NCI-H82 (cell line): ENCODE data around the gene ZNF496.
A peak's percentile ranks its signal among the peaks of the same experiment; 100 is the strongest.
"Not testable (repeated sequence)": the region's sequence is repeated elsewhere in the genome, so short reads cannot be mapped to it uniquely, and the experiment has no call there.

Experiments
- DNase-seq: peaks from one replicate; lab custom pipeline; 2025; lab: John Stamatoyannopoulos, UW

Gene ZNF496

DNA sequence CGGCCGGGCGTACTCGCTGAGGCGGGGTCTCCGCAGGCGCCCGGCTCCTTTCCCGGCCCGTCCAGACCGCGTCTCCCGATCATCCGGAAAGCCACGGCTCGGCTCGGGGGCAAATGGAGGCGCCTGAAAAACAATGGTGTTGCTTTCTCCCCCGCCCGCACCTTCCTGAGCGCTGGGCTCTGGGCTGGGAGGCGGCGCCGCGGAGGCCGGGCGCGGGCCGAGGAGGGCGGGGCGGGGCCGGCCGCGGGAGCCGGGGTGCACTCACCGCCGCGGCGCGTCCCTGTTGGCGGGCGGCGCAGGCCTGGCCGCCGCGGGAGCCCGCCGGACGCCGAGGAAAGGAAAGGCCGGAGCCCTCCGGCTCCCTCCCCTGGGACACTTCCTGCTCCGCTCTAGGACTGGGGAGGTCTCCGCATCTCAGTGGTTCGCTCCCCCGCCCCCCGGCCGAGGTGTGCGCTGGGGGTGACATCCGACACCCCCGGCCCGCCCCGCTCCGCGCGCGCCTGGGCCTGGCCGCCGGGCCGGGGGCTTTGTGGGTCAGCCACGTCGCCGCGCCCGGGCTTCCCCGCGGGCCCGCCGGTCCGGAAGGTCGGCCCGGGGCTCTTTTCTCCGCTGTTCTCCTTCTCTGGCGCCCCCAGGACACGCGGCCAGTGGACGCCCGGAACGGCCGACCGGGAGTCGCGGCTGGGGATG is at the start of gene ZNF496:
TSS of gene ZNF496 (minus strand) at position 343 of the 690 bp plus-strand sequence. CDS start 2,289 bp downstream, outside the sequence.
- peak; percentile 94 for DNase-seq

DNA sequence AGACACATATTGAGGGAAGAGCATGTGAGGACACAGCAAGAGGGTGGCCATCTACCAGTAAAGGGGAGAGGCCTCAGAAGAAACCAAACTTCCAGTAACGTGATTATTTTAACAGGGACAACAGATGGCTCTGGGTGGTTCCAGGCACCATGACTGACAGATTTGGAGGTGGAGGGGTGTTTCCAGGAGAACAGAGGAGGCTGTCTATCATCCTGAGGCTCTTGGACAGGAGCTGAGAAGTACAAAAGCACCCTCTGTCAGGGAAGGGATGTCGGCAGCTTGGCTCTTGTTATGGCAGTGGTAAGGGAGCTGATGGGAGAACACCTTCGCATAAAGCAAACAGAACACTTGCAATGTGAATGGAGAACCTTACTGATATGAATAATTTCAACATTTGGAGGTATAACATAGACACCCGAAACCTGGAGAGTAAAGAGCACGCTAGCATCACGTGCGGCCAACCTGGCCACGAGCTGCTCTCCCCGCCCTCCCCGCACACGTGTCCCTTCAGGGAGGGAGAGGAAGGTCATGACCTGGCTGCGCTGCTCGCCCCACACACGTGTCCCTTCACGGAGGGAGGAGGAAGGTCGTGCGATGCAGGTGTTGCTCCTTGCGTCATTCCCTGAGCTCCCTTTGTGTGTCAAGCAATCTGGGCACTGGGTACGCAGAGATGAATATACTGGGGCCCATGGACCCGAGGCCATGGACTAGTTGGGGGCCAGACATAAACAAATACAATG is 46.8 kb upstream of the ZNF496 start:
- peak; percentile 95 for DNase-seq

DNA sequence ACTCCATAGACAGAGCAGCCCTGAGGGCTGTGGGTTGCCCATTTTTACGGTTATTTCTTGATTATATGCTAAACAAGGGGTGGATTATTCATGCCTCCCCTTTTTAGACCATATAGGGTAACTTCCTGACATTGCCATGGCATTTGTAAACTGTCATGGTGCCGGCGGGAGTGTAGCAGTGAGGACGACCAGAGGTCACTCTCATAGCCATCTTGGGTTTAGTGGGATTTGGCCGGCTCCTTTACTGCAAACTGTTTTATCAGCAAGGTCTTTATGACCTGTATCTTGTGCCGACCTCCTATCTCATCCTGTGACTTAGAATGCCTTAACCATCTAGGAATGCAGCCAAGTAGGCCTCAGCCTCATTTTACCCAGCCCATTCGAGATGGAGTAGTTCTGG is 46.0 kb upstream of the ZNF496 start:
- not testable (repeated sequence) for DNase-seq

DNA sequence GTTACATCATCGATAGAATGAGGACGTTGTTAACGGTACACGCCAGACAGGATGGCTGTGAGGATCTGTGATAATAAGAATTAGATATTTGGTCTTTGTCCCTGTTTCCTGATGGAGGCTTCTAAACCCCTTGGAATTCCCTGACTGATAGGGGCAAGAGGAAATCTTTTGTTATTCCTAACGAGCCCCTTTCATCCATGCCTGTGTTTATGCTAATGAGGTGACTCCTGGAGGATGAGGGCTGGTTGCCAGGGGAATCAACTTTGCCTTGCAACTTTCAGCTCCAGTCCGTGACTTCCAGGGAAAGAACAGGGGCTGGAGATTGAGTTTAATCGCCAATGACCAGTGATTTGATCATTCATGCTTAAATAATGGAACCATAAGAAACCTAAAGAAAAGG is 45.0 kb upstream of the ZNF496 start:
- no peak for DNase-seq

DNA sequence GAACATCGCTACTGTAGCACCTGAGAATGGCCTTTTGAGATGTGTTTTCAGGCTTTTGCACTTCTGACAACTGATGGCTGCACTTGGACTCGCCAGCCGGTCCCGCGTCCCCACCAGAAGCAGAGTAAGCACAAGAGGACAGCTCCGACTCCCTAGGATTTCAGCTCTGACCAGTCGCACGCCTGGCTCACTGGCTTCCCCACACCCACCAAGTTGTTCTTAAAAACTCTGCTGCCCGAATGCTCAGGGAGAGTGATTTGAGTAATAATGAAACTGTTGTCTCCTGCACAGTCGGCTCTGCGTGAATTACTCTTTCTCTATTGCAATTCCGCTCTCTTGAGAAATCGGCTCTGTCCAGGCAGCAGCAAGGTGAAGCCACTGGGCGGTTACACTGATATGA is 44.1 kb upstream of the ZNF496 start:
- no peak for DNase-seq

DNA sequence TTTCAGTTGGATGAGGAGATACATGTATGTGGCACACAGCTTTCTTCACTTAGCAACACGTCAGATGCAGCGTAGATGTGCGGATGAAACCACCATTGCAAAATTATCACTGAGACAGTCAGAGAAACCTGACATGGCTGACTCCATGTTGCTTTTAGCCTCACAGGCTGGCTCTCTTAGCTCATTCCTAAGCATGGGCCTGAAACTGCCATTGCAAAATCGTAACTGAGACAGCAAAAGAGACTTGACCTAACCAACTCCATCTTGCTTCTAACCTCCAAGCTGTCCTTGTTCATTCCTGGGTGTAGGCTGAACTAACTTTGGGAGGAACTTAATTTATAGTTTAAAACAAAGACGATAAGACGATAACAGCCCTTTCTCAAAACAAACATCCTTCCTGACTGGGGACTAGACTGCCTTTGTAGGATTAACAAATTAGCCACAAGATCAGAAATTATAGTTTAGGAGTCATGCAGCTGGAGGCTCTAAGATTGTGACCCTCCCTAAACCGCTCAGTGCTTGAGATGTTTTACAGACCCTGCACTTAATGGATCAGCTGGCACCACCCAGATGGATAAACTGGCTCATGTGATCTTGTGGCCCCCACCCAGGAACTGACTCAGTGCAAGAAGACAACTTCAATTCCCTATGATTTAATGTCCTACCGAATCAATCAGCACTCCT is 43.1 kb upstream of the ZNF496 start:
- not testable (repeated sequence) for DNase-seq

DNA sequence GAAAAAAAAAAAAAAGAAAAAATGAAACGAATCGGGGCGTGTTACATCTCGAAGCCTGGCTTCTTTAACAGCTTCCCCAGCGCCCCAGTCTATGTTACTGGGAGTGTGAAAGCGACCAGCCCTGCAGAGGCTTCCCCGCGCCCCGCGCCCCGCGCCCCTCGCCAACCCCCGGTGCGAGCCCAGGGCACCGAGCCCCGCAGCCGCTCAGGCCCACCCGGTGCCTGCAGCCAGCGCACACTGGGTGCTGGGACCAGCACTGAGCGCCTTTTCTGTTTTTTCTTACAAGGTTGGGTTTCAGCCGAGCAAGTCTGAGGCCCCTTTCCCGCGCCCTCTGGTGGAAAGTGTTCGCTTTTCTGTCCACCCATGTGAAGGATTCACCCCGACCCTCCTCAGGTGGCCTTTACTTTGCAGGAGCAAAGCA is 42.1 kb upstream of the ZNF496 start:
- DNase-seq = no peak

DNA sequence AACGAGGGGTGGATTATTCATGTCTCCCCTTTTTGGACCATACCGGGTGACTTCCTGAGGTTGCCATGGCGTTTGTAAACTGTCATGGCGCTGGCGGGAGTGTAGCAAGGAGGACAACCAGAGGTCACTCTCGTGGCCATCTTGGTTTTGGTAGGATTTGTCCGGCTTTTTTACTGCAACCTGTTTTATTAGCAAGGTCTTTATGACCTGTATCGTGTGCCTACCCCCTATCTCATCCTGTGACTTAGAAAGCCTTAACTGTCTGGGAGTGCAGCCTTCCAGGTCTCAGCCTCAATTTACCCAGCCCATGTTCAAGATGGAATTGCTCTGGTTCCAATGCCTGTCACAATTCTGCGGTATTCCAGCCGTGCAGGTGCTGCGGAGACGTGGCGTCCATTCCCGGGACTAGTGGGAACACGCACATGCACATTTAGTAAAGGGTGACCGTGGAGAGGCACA is 40.2 kb upstream of the ZNF496 start:
- DNase-seq = no peak

DNA sequence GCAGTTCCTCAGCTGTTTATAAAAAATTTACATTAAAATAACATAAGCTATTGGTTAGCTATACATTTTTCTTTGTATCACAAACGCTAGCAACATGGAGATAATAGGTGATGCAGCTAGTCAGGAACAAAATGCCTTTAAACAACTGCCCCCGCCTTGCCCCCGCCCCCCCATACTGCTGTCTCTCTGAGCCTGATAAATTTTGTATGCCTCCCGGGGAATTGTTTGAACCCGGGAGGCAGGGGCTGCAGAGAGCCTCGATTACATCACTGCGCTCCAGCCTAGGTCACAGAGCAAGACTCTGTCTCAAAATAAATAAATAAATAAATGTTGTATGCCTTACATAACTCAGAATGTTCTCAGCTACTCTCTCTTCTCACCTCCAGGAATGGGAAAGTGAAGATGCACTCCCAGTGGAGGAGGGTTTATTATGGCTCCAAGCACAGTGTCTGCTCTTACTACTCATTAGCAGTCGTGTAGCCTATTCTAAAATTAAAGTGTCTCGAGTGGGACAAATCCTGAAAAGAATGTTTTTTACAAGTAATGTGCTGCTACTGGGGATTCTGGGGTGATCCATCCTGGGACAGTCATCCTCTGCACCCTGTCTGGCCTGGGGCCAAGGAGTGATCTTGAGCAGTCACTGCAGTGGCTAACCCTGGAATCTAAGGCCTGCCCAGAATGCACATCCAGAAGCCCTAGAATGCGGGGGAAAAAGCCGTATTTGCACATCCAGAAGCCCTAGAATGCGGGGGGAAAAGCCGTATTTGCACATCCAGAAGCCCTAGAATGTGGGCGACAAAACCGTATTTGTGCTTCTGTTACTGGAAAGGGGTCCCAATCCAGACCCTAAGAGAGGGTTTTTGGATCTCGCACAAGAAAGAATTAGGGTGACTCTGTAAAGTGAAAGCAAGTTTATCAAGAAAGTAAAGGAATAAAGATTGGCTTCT is 39.4 kb upstream of the ZNF496 start:
- no peak for DNase-seq

DNA sequence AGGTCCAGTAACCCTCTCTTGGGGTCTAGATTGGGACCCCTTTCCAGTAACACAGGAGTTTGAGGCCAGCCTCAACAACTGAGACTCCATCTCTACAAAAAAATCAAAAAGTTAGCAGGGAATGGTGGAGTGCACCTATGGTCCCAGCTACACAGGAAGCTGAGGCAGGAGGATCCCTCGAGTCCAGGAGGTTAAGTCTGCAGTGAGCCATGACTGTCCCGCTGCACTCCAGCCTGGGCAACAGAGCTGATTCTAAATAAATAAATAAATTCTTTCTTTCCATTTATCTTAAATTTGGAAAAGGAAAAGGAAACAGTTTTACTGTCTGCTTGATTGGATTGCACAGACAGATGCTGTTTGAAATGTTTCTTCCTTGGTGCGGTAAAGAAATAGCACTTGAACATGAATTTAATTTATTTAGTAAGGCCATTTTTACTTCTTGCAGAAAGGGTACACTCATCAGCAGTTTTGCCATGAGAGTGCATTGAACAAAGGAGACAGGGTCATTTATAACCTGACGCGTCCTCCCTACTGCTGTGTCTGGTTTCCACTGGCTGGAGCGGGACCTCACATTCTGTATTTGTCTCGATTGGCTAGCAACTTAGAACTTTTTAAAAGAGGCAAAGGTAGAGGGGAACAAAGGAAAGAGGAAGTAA is 37.0 kb upstream of the ZNF496 start:
- no peak for DNase-seq

DNA sequence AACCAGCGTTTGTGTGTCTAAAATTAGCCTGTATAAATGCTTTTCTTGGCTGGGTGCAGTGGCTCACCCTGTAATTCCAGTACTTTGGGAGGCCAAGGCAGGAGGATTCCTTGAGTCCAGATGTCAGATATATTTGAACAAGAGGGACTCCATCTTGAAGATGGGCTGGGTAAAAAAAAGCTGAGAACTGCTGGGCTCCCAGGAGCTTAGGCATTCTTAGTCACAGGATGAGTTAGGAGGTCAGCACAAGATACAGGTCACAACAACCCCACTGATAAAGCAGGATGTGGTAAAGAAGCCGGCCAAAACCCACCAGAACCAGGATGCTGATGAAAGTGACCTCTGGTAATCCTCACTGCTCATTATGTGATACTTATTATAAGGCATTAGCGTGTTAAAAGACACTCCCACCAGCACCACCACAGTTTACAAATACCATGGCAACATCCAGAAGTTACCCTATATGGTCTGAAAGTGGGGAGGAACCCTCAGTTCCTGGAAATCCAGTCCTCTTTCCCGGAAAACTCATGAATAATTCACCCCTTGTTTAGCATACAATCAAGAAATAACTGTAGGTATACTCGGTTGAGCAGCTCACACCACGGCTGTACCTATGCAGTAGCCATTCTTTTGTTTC is 36.2 kb upstream of the ZNF496 start:
- no peak for DNase-seq

DNA sequence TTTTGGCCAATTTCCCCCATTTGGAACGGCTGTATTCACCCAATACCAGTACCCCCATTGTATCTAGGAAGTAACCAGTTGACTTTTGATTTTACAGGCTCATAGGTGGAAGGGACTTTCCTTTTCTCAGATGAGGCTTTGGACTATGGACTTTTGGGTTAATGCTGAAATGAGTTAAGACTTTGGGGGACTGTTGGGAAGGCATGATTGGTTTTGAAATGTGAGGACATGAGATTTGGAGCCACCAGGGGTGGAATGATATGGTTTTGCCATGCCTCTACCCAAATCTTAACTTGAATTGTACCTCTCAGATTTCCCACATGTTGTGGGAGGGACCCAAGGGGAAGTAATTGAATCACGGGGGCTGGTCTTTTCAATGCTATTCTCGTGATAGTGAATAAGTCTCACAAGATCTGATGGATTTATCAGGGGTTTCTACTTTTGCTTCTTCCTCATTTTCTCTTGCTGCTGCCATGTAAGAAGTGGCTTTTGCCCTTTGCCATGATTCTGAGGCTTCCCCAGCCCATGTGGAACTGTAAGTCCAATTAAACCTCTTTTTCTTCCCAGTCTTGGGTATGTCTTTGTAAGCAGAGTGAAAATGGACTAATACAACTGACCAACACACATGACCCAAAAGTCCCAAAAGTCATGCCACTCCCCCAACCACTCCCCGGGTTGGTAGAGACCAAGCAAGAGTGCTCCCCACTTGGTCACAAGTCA is 35.4 kb upstream of the ZNF496 start:
- DNase-seq = no peak

DNA sequence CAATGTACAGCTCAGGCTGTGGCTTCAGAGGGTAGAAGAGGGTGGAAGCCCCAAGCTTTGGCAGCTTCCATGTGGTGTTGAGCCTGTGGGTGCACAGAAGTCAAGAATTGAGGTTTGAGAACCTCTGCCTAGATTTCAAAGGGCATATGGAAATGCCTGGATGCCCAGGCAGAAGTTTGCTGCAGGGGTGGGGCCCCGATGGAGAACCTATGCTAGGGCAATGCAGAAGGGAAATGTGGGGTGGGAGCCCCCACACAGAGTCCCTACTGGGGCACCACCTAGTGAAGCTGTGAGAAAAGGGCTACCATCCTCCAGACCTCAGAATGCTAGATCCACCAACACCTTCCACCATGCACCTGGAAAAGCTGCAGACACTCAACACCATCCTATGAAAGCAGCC is 34.7 kb upstream of the ZNF496 start:
- DNase-seq = not testable (repeated sequence)

DNA sequence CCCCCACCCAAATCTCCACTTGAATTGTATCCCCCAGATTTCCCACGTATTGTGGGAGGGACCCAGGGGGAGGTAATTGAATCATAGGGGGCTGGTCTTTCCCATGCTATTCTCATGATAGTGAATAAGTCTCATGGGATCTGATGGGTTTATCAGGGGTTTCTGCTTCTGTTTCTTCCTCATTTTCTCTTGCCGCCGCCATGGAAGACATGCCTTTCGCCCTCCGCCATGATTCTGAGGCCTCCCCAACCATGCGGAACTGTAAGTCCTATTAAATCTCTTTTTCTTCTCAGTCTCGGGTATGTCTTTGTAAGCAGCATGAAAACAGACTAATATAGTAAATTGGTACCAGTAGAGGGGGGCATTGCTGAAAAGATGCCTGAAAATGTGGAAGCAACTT is 33.4 kb upstream of the ZNF496 start:
- no peak for DNase-seq

DNA sequence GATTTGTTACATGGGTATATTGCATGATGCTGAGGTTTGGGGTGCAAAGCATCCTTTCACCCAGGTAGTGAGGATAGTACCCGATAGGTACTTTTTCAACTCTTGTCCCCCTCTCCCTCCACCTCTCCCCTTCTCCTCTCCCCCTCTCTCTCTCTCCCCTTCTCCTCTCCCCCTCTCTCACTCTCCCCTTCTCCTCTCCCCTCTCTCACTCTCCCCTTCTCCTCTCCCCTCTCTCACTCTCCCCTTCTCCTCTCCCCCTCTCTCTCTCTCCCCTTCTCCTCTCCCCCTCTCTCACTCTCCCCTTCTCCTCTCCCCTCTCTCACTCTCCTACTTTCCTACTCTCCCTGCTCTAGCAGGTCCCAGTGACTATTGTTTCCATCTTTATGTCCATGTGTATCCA is 31.3 kb upstream of the ZNF496 start:
- not testable (repeated sequence) for DNase-seq

DNA sequence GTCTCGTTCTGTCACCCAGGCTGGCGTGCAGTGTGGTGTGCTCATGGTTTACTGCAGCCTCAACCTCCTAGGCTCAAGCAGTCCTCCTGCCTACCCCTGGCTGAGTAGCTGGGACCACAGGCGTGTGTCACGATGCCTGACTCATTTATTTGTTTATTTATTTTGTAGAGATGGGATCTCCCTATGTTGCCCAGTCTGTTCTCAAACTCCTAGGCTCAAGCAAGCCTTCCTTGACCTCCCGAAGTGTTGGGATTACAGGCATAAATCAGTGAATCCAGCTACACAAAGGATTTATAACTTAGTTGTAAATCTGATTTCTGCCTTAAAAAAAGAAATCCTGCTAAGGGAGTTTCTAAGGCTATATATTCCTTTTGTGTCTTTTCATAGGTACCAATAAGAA is 30.5 kb upstream of the ZNF496 start:
- no peak for DNase-seq

DNA sequence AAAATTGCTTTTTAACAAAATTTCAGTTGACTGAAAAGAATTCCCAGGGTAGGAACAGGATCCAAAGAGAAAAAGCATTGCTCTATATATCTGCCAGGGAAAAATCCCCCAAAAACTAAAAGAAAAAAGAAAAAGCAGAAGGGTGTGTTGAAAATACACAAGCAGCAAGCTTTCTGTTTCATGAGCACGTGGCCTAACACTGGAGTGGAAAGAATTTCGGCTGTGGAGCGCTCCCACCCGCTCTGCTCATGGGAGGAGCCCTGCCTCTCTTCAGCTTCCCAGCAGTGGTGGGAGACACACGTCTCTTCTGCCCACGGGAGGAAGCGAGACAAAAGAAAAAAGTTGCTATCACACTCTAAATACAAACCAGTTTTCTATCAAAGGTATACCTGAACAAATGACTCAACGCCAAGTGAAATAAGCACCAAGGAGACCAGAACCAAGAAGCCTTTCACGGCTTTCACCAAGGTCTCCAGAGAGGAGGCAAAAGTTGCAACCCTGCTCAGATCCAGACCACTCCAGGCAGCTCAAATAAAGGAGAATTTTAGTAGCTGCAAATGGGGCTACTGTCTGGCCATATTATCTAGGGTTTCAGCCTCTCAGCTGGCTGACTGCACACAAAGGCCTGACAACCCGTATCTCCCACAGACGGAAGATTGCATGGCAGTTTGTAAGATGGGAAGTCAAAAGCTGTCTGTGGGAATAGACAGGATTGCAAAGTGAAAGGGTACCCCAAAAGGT is 29.5 kb upstream of the ZNF496 start:
- DNase-seq = no peak

DNA sequence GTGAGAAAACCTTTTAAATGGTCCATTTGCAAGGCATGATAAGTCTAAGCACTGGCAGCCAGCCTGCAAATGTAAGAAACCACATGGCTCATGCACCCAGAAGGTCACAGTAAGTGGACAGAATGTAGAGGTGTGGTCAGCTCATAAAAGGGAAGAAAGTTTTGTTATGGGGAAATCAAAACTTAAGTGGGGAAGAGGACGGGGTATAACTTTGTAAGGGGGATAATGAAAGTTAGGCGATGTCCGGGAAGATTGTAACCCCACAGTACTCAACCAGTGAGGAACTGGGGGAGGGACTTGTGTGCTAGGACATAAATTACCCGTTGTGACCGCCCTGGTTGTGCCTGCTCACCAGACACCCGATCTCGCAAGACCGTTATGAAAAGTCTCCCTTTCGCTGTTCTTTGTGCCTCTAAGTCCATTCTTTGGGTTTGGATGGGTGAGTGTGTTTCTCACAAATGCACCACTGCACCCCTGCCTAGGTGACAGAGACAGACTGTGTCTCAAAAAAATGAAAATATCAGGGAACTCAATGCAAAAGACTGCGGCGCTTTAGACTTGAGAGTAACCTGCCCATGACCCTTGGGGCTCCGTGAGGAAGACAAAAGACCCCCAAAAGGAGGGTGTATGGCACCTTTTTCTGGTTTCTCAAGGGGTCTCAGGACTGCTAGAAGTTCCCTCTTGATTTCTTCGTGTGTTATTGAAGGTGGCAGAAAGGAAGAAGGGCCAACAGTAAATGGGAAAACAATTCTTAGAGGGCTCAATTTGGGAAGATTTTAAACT is 28.6 kb upstream of the ZNF496 start:
- DNase-seq = no peak

DNA sequence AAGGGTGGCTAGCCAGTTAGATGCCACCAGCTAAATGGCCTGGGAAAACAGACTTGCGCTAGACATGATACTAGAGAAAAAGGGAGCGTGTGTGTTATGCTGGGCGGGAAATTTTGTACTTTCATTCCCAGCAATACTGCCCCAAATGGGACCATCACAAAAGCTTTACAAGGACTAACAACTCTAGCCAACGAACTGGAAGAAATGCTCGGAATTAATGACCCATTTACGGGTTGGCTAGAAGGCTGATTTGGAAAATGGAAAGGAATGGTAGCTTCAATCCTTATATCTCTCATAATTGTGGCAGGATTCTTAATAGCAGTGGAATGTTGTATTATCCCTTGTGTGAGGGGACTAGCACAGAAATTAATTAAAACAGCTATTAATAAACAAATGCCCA is 27.9 kb upstream of the ZNF496 start:
- DNase-seq = no peak
